GM12892 (cell line): ENCODE results near the gene XYLT1.

Experiments used
- POLR2A ChIP-seq: IDR thresholded peaks from 2 replicates; pipeline ENCODE4 v1.6.1; 2011; ENCODE audit warnings: low read depth, low read length, control low read depth
- POLR2AphosphoS5 ChIP-seq: IDR thresholded peaks from 2 replicates; pipeline ENCODE4 v1.6.1; 2011; ENCODE audit warnings: low read depth, low read length, control low read depth
- TAF1 ChIP-seq: IDR thresholded peaks from 2 replicates; pipeline ENCODE4 v1.6.1; 2011; ENCODE audit warnings: low read depth, mild to moderate bottlenecking, control low read depth, low read length, borderline replicate concordance

DNA sequence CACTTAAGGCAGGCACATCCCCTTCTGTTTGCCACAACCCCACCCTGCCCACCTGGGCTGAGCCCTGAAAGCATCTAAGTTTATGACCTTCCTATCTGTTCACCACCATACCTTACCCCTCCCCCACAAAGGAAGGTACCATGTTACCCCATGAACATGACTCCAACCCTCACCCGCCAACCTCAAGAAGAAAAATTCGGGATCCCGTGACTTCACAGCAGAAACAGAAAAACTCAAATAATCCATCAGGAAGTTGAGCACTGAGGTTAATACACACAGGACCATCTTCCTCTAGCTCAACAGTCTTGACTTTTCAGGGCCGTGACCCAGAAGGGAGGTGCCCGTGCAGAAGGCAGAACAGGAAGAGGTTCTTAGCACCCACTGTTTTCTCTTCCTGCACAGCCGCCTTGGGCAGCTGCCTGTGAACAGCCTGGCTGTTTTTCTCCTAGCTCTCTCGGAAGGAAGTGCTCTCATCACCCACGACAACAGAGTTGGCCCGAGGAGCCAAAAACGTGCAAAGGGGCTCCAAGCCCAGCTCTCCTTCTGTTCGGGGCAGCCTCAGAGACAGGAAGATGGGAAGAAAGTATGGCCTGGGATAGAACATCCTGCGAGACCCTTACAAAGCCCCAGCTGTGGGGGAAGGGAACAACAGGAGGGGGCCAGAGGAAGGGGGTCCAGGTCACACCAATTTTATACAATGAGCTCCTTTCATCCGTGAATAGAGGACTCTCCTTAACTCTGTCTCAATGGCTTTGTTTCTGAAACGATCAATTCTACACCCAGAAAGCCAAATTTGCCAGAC is 101.1 kb downstream of the XYLT1 start:
- 0 out of 2 replicates have a peak, but pooled peaks have one; percentile 36 for TF ChIP-seq POLR2A
- no peak; the same call in 1 of the 2 replicates for TF ChIP-seq POLR2AphosphoS5
- no peak for TF ChIP-seq TAF1
